Measurements from ENCODE around the gene ASGR1.

ASGR1 gene

DNA sequence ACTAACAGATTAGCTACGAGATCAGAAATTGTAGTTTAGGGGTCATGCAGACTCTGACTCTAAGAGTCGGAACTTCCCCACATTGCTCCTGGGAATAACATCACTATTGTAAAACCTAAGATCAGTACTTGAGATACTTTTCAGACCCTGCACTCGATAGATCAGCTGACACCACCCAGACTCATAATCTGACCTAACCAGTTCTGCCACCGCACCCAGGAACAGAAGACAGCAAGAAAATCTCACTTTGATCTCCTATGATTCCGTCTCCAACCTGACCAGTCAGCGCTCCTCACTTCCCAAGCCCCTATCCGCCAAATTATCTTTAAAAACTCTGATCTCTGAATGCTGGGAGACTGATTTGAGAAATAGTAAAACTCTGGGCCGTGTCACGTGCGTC, 37.3 kb downstream of the ASGR1 start:
- no peak overlapping the region for H3K4me3 ChIP-seq (replicated peaks in 1 of 2; ENCODE audit: low read depth in 2 of 2, low read length in 2 of 2)
- DNase-seq (ENCODE audit: low read depth in 2 of 2): no peak
- TF ChIP-seq, protein P1, sequence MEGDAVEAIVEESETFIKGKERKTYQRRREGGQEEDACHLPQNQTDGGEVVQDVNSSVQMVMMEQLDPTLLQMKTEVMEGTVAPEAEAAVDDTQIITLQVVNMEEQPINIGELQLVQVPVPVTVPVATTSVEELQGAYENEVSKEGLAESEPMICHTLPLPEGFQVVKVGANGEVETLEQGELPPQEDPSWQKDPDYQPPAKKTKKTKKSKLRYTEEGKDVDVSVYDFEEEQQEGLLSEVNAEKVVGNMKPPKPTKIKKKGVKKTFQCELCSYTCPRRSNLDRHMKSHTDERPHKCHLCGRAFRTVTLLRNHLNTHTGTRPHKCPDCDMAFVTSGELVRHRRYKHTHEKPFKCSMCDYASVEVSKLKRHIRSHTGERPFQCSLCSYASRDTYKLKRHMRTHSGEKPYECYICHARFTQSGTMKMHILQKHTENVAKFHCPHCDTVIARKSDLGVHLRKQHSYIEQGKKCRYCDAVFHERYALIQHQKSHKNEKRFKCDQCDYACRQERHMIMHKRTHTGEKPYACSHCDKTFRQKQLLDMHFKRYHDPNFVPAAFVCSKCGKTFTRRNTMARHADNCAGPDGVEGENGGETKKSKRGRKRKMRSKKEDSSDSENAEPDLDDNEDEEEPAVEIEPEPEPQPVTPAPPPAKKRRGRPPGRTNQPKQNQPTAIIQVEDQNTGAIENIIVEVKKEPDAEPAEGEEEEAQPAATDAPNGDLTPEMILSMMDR (IDR thresholded peaks at IDR 0.05; ENCODE audit: low read depth, low read length): no peak

GRCh38 chr17:7139400-7139799, 39.8 kb downstream of the ASGR1 start:
- DNase-seq (ENCODE audit: low read depth in 2 of 2): no peak
- TF ChIP-seq, protein P1 (IDR thresholded peaks at IDR 0.05; ENCODE audit: low read depth, low read length): no peak
- H3K4me3 ChIP-seq (replicated peaks in 1 of 2; ENCODE audit: low read depth in 2 of 2, low read length in 2 of 2): no peak overlapping the region

- no peak overlapping the region for H3K4me3 ChIP-seq (replicated peaks in 1 of 2; ENCODE audit: low read depth in 2 of 2, low read length in 2 of 2)
- DNase-seq (ENCODE audit: low read depth in 2 of 2): peak in 1 of 2 donors; percentile 31
- TF ChIP-seq, protein P1 (IDR thresholded peaks at IDR 0.05; ENCODE audit: low read depth, low read length): no peak
Measured at GRCh38 chr17:7138800-7139381, 40.3 kb downstream of the ASGR1 start.

DNA sequence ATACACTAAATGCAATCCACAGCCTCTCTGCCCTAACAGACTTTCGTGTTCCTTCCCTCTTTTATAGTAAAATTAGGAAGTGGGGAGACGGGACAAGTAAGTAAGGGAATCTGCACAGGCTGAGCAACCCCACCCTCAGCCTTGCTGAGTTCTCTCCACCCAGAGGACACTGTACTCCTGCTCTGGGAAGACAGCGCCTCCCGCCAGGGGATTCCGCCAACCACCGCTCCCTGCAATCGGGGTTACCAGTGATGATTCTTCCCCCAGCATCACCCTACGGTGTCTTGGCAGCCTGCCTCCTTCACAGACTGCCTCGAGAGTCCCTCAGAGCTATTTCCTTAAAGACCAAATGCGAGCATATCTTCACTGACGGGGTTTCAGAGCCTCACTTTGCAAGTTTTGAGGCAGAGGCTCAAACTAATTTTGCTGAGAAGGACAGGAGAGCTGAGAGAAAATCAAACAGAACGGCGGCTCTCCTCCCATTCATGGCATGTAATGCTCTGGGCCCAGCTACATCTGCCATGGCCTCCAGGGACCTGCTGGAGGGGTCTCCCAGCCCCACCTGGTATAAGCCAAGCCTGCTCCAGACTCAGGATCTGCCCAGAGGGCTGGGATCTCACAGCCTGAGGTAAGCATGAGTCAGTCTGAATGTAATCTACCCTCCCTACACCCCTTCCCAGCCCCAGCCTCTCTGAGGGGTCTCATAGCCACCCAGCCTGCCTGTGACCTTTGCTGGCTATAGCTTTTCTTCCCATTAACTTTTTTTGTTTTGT, 41.8 kb downstream of the ASGR1 start:
- TF ChIP-seq, protein P1 (IDR thresholded peaks at IDR 0.05; ENCODE audit: low read depth, low read length): no peak
- peak in 1 of 2 donors; percentile 10 for DNase-seq (ENCODE audit: low read depth in 2 of 2)

DNA sequence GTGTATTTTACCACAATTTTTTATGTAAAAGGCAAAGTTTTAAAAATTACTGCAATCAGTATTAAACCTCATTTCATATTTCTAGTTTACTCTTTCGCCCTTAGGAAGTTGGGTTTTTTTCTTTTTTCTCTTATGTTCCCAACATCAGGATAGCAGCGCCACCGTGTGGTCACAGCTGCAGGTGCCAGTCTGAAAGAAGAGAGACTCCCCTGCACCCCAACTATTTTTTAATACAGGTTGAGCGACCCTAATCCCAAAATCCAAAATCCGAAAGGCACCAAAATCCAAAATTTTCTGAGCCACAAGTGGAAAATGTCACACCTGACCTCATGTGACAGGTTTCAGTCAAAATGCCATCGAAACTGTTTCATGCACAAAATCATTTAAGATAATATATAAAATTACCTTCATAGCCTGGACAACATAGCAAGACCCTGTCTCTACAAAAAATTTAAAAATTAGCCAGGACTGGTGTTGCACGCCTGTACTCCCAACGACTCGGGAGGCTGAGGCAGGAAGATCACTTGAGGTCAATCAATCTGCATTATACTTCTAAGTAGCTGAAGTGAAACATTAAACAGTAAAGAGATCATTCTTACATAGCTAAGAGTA, 42.8 kb downstream of the ASGR1 start:
- no peak overlapping the region for H3K4me3 ChIP-seq (replicated peaks in 1 of 2; ENCODE audit: low read depth in 2 of 2, low read length in 2 of 2)
- TF ChIP-seq, protein P1 (IDR thresholded peaks at IDR 0.05; ENCODE audit: low read depth, low read length): peak; percentile 87
- peak; percentile 79 for DNase-seq (ENCODE audit: low read depth in 2 of 2)

More for the DNA sequence above, 41.8 kb downstream of the ASGR1 start:
- no peak overlapping the region for H3K4me3 ChIP-seq (replicated peaks in 1 of 2; ENCODE audit: low read depth in 2 of 2, low read length in 2 of 2)

GRCh38 chr17:7133916-7134315, 45.3 kb downstream of the ASGR1 start:
- no peak for DNase-seq (ENCODE audit: low read depth in 2 of 2)
- TF ChIP-seq, protein P1 (IDR thresholded peaks at IDR 0.05; ENCODE audit: low read depth, low read length): no peak
- no peak overlapping the region for H3K4me3 ChIP-seq (replicated peaks in 1 of 2; ENCODE audit: low read depth in 2 of 2, low read length in 2 of 2)
